BLaER1 treated with 17β-estradiol and CSF1 and Interleukin-3, amounts not matched to agents 10 nM and 100 nM (cell line): ENCODE data around the gene PRPF6.

Experiments used
- H3K27ac ChIP-seq, 11 experiments: shearing (Covaris generic); formaldehyde crosslinking; 2 replicates each; pipeline ENCODE4 v1.8.1; 2022
- H3K27me3 ChIP-seq, 11 experiments: shearing (Covaris generic); formaldehyde crosslinking; 2 replicates each; pipeline ENCODE4 v1.8.1; 2022
- H3K36me3 ChIP-seq, 11 experiments: shearing (Covaris generic); formaldehyde crosslinking; 2 replicates each; pipeline ENCODE4 v1.8.1; 2022
- H3K4me1 ChIP-seq, 10 experiments: shearing (Covaris generic); formaldehyde crosslinking; 2 replicates each; pipeline ENCODE4 v1.8.1; 2022
- H3K4me2 ChIP-seq, 11 experiments: shearing (Covaris generic); formaldehyde crosslinking; 2 replicates each; pipeline ENCODE4 v1.8.1; 2022
- H3K4me3 ChIP-seq, 10 experiments: shearing (Covaris generic); formaldehyde crosslinking; 2 replicates each; pipeline ENCODE4 v1.8.1; 2022
- H3K9ac ChIP-seq, 11 experiments: shearing (Covaris generic); formaldehyde crosslinking; 2 replicates each; pipeline ENCODE4 v1.8.1; 2022
- H3K9me3 ChIP-seq, 11 experiments: shearing (Covaris generic); formaldehyde crosslinking; replicated peaks in 1 of 11; 2 replicates each; pipeline ENCODE4 v1.8.1; 2022
- H4K20me1 ChIP-seq, 11 experiments: shearing (Covaris generic); formaldehyde crosslinking; 2 replicates each; pipeline ENCODE4 v1.8.1; 2022
- Cebpa-rat ChIP-seq, 11 experiments: shearing (Covaris generic); IDR thresholded peaks; 2 replicates each; pipeline ENCODE4 v1.8.1; 2022

Gene PRPF6

GRCh38 chr20:64056889-64057627 lies 76.1 kb downstream of the PRPF6 start:
- no peak overlapping the region for H3K4me3 ChIP-seq
- no peak for TF ChIP-seq Cebpa-rat (IDR thresholded peaks at IDR 0.05)
- H3K9ac ChIP-seq: peak overlapping the region in 8 of 11 experiments; percentile 11 to 52 (median 31); a peak in 9 of 22 replicates
- peak overlapping the region in 4 of 11 experiments; percentile 6 to 26 (median 17); a peak in 5 of 22 replicates for H3K27ac ChIP-seq
- peaks cover 11 to 35% (median 24%) of the 10 kb centered on the region in 11 experiments; a peak in 20 of 22 replicates for H3K27me3 ChIP-seq
- no peaks in the 10 kb centered on the region; a peak in 1 of 22 replicates for H4K20me1 ChIP-seq
- H3K9me3 ChIP-seq: no peaks in the 10 kb centered on the region
- peak overlapping the region; percentile 46 to 92 (median 81) for H3K4me2 ChIP-seq
- peaks cover 45 to 68% (median 62%) of the 10 kb centered on the region in 10 experiments for H3K4me1 ChIP-seq
- H3K36me3 ChIP-seq: no peaks in the 10 kb centered on the region

- H3K4me3 ChIP-seq: no peak overlapping the region; a peak in 1 of 20 replicates
- H3K27ac ChIP-seq: peak overlapping the region in 4 of 11 experiments; percentile 6 to 26 (median 17); a peak in 5 of 22 replicates
- no peaks in the 10 kb centered on the region for H3K36me3 ChIP-seq
- TF ChIP-seq Cebpa-rat (IDR thresholded peaks at IDR 0.05): no peak
- H3K4me2 ChIP-seq: peak overlapping the region; percentile 46 to 92 (median 81)
- H4K20me1 ChIP-seq: no peaks in the 10 kb centered on the region; a peak in 1 of 22 replicates
- H3K27me3 ChIP-seq: peaks cover 3 to 27% (median 16%) of the 10 kb centered on the region in 11 experiments; a peak in 19 of 22 replicates
- peaks cover 51 to 69% (median 64%) of the 10 kb centered on the region in 10 experiments for H3K4me1 ChIP-seq
- H3K9ac ChIP-seq: peak overlapping the region in 8 of 11 experiments; percentile 19 to 52 (median 36); a peak in 9 of 22 replicates
- H3K9me3 ChIP-seq: no peaks in the 10 kb centered on the region
Observed at GRCh38 chr20:64057628-64058498, 76.9 kb downstream of the PRPF6 start.

DNA sequence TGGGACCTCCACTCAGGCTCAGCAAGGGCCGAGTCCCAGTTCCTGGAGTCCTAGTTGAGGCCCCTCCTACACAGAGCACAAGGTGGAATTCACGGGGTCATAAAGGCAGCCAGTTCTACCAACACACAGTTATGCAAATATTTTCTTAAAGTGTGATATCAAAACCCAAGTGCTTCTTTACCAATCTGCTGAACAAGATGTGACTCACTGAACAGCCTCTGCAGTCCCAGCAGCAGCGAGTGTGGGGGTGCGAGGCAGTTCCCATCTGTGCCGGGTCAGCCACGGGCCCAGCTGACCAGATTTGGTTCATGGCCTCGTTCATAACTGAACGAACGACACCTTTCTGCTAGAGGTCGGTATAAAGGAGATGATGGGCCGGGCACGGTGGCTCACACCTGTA lies 77.6 kb downstream of the PRPF6 start:
- no peak overlapping the region for H3K27ac ChIP-seq
- no peaks in the 10 kb centered on the region for H3K9me3 ChIP-seq

GRCh38 chr20:64062276-64062595 lies 81.3 kb downstream of the PRPF6 start:
- Histone ChIP-seq H3K27ac (peak overlapping the region in 10 of 11 experiments; percentile 67 to 84 (median 80); a peak in 18 of 22 replicates), H3K36me3 (no peaks in the 10 kb centered on the region), H3K4me1 (peaks cover 52 to 65% (median 60%) of the 10 kb centered on the region in 10 experiments), H3K4me2 (peak overlapping the region; percentile 92 to 100 (median 98)), H3K9me3 (no peaks in the 10 kb centered on the region), H3K4me3 (peak overlapping the region in 9 of 10 experiments; percentile 80 to 97 (median 92); a peak in 17 of 20 replicates), H3K27me3 (no peaks in the 10 kb centered on the region), H3K9ac (peak overlapping the region; percentile 81 to 93 (median 86); a peak in 21 of 22 replicates), H4K20me1 (peaks cover 0 to 24% (median 8%) of the 10 kb centered on the region in 11 experiments; a peak in 12 of 22 replicates)
- TF ChIP-seq Cebpa-rat (IDR thresholded peaks at IDR 0.05): no peak

More for the DNA sequence above, 77.6 kb downstream of the PRPF6 start:
- no peak for TF ChIP-seq Cebpa-rat (IDR thresholded peaks at IDR 0.05)
- peak overlapping the region in 10 of 11 experiments; percentile 69 to 92 (median 82); a peak in 13 of 22 replicates for H3K4me2 ChIP-seq
- peaks cover 0 to 20% (median 10%) of the 10 kb centered on the region in 11 experiments; a peak in 14 of 22 replicates for H3K27me3 ChIP-seq
- H3K4me1 ChIP-seq: peaks cover 50 to 65% (median 60%) of the 10 kb centered on the region in 10 experiments
- H3K36me3 ChIP-seq: no peaks in the 10 kb centered on the region
- H3K9ac ChIP-seq: peak overlapping the region in 4 of 11 experiments; percentile 19 to 41 (median 27); a peak in 4 of 22 replicates
- H4K20me1 ChIP-seq: peaks cover 0 to under 1% (median 0%) of the 10 kb centered on the region in 11 experiments; a peak in 2 of 22 replicates
- H3K4me3 ChIP-seq: no peak overlapping the region

- H3K27me3 ChIP-seq: no peaks in the 10 kb centered on the region
- no peaks in the 10 kb centered on the region for H3K9me3 ChIP-seq
- H3K27ac ChIP-seq: peak within 1 kb of the TSS; percentile 66 to 84 (median 79)
- H3K4me1 ChIP-seq: peaks cover 52 to 64% (median 60%) of the 10 kb centered on the region in 10 experiments
- H3K4me2 ChIP-seq: peak within 1 kb of the TSS; percentile 92 to 100 (median 98)
- peak within 1 kb of the TSS; percentile 81 to 93 (median 86) for H3K9ac ChIP-seq
- H4K20me1 ChIP-seq: peaks cover 0 to 24% (median 8%) of the 10 kb centered on the region in 11 experiments; a peak in 12 of 22 replicates
- no peaks in the 10 kb centered on the region for H3K36me3 ChIP-seq
- peak within 1 kb of the TSS; percentile 80 to 97 (median 92) for H3K4me3 ChIP-seq
- no peak for TF ChIP-seq Cebpa-rat (IDR thresholded peaks at IDR 0.05)
Observed at GRCh38 chr20:64062596-64063388, 81.9 kb downstream of the PRPF6 start, which contains the start of gene TCEA2. Gene TCEA2 (plus strand): TSS chr20:64063198. CDS start chr20:64063313, 115 bp downstream.

DNA sequence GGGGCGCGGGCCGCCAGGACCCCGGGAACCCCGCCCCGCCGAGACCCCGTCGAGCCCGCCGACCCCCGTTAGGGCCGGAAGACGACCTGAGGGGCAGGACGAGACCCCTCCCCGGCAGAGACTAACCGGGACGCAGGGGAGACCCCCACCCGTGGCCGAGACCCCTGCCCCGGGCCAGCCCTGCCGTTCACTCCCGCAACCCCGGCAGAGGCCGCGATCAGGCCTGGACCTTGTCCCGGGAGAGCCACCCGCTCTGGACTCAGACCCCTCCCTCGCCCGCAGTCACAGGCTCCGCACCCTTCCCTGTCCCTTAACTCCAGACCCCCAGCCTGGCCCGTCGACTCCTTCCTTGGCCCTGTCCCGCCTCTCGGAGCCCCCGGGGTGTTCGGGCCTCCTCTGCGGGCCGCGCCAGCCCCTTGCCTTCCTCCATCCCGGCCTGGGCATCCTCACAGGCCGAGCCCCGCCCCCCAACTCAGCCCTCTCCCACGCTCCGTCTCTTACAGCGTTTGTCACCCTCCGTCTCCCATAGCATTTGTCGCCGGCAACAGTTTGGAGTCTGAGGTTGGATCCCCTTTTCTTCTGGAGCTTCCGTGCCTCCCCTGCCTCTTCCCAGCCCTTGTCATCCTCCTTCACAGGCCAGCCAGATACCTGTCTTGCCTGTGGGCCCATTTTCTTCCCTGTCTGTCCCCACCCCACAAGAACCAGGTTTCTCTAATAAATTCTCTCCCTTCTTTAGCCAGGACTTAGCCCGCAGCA lies 82.6 kb downstream of the PRPF6 start:
- Histone ChIP-seq H3K4me1 (peaks cover 53 to 64% (median 60%) of the 10 kb centered on the region in 10 experiments), H3K4me3 (peak overlapping the region; percentile 80 to 97 (median 92)), H3K4me2 (peak overlapping the region; percentile 92 to 100 (median 98)), H3K27me3 (no peaks in the 10 kb centered on the region), H3K9ac (peak overlapping the region; percentile 81 to 93 (median 86)), H4K20me1 (peaks cover 0 to 26% (median 8%) of the 10 kb centered on the region in 11 experiments; a peak in 12 of 22 replicates), H3K27ac (peak overlapping the region; percentile 66 to 84 (median 79)), H3K9me3 (no peaks in the 10 kb centered on the region), H3K36me3 (no peaks in the 10 kb centered on the region)
- TF ChIP-seq Cebpa-rat (IDR thresholded peaks at IDR 0.05): no peak

- Histone ChIP-seq H3K9ac (peak overlapping the region; percentile 3 to 93 (median 85); a peak in 18 of 22 replicates), H3K27ac (peak overlapping the region in 6 of 11 experiments; percentile 71 to 81 (median 80); a peak in 9 of 22 replicates), H3K4me1 (peaks cover 60 to 69% (median 66%) of the 10 kb centered on the region in 10 experiments)
Observed at GRCh38 chr20:64064145-64064698, 83.3 kb downstream of the PRPF6 start.

More at GRCh38 chr20:64064145-64064698, 83.3 kb downstream of the PRPF6 start:
- TF ChIP-seq Cebpa-rat (IDR thresholded peaks at IDR 0.05): no peak
- Histone ChIP-seq H3K4me3 (peak overlapping the region; percentile 80 to 97 (median 92); a peak in 19 of 20 replicates), H3K4me2 (peak overlapping the region; percentile 92 to 100 (median 98)), H3K9me3 (no peaks in the 10 kb centered on the region), H3K27me3 (no peaks in the 10 kb centered on the region), H4K20me1 (peaks cover 0 to 32% (median 10%) of the 10 kb centered on the region in 11 experiments; a peak in 13 of 22 replicates), H3K36me3 (no peaks in the 10 kb centered on the region)
